ENCODE measurements around the gene ITM2B. TPM values are rescaled to one million over a fixed set of nuclear protein-coding genes. Genes with fewer than 3 reads are reported as not detected.

Gene ITM2B
- total and polyA plus RNA-seq, 10 of the 15 experiments (the other 5 are each of a cell fraction or from before 2014, with no cell fraction given): 2.5 to 18.1 (median 4.9) TPM

DNA sequence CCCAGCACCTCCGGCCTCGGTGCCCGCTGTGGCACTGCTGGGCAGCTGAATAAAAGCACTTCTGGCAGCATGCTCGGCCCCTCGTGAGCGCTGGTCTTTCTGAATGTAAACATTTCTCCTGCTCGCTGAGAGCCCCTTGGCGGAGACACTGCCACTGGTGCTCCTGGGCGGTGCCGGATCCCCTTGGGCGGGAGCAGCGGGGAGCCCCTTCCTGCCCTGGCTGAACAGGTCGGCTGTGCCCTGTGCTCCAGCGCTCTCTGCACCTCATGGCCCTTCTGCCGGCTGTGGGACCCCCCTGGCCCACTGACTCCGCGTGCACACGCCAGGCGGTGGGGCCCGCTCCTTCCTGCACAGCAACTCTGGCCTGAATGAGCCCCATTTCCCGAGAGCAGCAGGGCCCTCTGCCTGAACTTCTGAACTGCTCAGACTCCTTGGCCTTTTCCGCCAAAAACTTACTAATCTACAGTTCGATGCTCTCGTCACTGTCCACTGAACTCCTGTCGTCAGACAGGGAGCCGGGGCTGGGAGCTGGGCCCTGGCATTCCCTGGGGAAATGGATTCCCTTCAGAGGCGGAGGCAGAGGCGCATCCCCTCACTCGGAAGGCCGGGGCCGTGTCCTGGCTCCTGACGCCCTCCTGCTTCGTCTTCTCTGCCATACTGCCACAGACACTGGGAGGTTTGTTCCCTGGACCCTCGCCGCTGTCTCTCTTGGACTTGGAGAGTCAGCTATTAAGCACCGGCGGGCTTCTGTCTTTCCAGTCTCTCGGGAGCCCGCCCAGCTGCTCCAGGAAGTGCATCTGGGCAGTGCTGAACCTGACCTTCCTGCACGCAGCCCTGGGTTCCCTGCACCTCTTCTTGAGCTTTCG lies 84.7 kb downstream of the ITM2B start:
- ATAC-seq (peak; percentile 18), DNase-seq (ENCODE audit: low read depth, low spot score) (no peak), FAIRE-seq (no peak)
- in situ Hi-C loops (cut with MboI) (no loop called here), intact Hi-C loops (cut with micrococcal nuclease; ENCODE audit: unreplicated experiment) (no loop called here)
- no peaks in the 10 kb centered on the region; the same call in 1 of the 2 replicates for H3K79me2 ChIP-seq (ENCODE audit: control insufficient read depth, insufficient read depth, low read length)
- H3K27ac ChIP-seq (ENCODE audit: control insufficient read depth, insufficient read depth): no peak overlapping the region
- ChIA-PET POLR2A (no interaction called here), CTCF (interaction anchor here (1.3 kb wide), 1 partner anchor 16 kb away, joined by 3 read pairs; no protein-coding TSS in a partner anchor), RAD21 (ENCODE audit: unreplicated experiment) (no interaction called here), SMC1A (ENCODE audit: uncharacterized antibody, unreplicated experiment) (no interaction called here)
- no peaks in the 10 kb centered on the region for H3K4me1 ChIP-seq (ENCODE audit: control insufficient read depth, insufficient read depth, low read length)
- H3K27me3 ChIP-seq (replicated peaks in 1 of 2; ENCODE audit: control insufficient read depth in 2 of 2, insufficient read depth in 2 of 2, low read length in 1 of 2): peaks cover 0 to 2% of the 10 kb centered on the region in 2 experiments; a peak in 1 of 4 replicates
- H3K9ac ChIP-seq (ENCODE audit: control insufficient read depth, insufficient read depth, low read length): no peak overlapping the region
- no peak for TF ChIP-seq GATAD2B (conservative IDR thresholded peaks at IDR 0.05; ENCODE audit: low read depth)
- TF ChIP-seq POLR2A (IDR thresholded peaks at IDR 0.05; ENCODE audit: low read depth, low read length): peak; percentile 32; the same call in 1 of the 2 replicates
- no TSS peak for BruUV-seq (replicated peaks)
- no peak overlapping the region for H3K4me2 ChIP-seq (ENCODE audit: control insufficient read depth, insufficient read depth)
- H2AFZ ChIP-seq (ENCODE audit: control insufficient read depth, low read depth, low read length): no peak overlapping the region
- peaks cover 34% of the 10 kb centered on the region; the same call in 2 of the 3 replicates for H3K9me3 ChIP-seq (replicated peaks; ENCODE audit: control insufficient read depth, insufficient read depth, low read length)
- no peak overlapping the region for H3K4me3 ChIP-seq
- WGBS (ENCODE audit: insufficient coverage, insufficient replicate concordance, low lambda C conversion rate, missing lambda C conversion rate): 83% methylated on average over 41 of the region's 41 CpGs
- H4K20me1 ChIP-seq (ENCODE audit: control insufficient read depth, insufficient read depth): no peaks in the 10 kb centered on the region
- peaks cover 0 to 27% of the 10 kb centered on the region in 2 experiments; a peak in 3 of 4 replicates for H3K36me3 ChIP-seq (ENCODE audit: control insufficient read depth in 2 of 2, insufficient read depth in 2 of 2, low read length in 1 of 2)

- WGBS (ENCODE audit: insufficient coverage, insufficient replicate concordance, low lambda C conversion rate, missing lambda C conversion rate): 72% methylated on average over 25 of the region's 28 CpGs
- no peak overlapping the region for H3K4me3 ChIP-seq
- POLR2A ChIA-PET: no interaction called here
- CTCF ChIA-PET: interaction anchor here (1.3 kb wide), 1 partner anchor 15 kb away, joined by 3 read pairs; no protein-coding TSS in a partner anchor
- no peak overlapping the region for H2AFZ ChIP-seq (ENCODE audit: control insufficient read depth, low read depth, low read length)
- RAD21 ChIA-PET (ENCODE audit: unreplicated experiment): interaction anchor here (0.6 kb wide), 1 partner anchor 589 kb away, joined by 3 read pairs; no protein-coding TSS in a partner anchor
- peak overlapping the region; percentile 60; the same call in 1 of the 2 replicates for H3K4me2 ChIP-seq (ENCODE audit: control insufficient read depth, insufficient read depth)
- no peak for DNase-seq (ENCODE audit: low read depth, low spot score)
- ATAC-seq: no peak
- no peaks in the 10 kb centered on the region for H4K20me1 ChIP-seq (ENCODE audit: control insufficient read depth, insufficient read depth)
- FAIRE-seq: no peak
- in situ Hi-C loops (cut with MboI): no loop called here
- no peaks in the 10 kb centered on the region for H3K4me1 ChIP-seq (ENCODE audit: control insufficient read depth, insufficient read depth, low read length)
- H3K36me3 ChIP-seq (ENCODE audit: control insufficient read depth in 2 of 2, insufficient read depth in 2 of 2, low read length in 1 of 2): peaks cover 0 to 27% of the 10 kb centered on the region in 2 experiments; a peak in 3 of 4 replicates
- no TSS peak for BruUV-seq (replicated peaks)
- H3K9ac ChIP-seq (ENCODE audit: control insufficient read depth, insufficient read depth, low read length): no peak overlapping the region
- H3K27ac ChIP-seq (ENCODE audit: control insufficient read depth, insufficient read depth): no peak overlapping the region
- peaks cover 34% of the 10 kb centered on the region; the same call in 2 of the 3 replicates for H3K9me3 ChIP-seq (replicated peaks; ENCODE audit: control insufficient read depth, insufficient read depth, low read length)
- no peaks in the 10 kb centered on the region; the same call in 1 of the 2 replicates for H3K79me2 ChIP-seq (ENCODE audit: control insufficient read depth, insufficient read depth, low read length)
- SMC1A ChIA-PET (ENCODE audit: uncharacterized antibody, unreplicated experiment): no interaction called here
- H3K27me3 ChIP-seq (replicated peaks in 1 of 2; ENCODE audit: control insufficient read depth in 2 of 2, insufficient read depth in 2 of 2, low read length in 1 of 2): peaks cover 0 to 2% of the 10 kb centered on the region in 2 experiments; a peak in 1 of 4 replicates
- intact Hi-C loops (cut with micrococcal nuclease; ENCODE audit: unreplicated experiment): no loop called here
- TF ChIP-seq CTCF (IDR thresholded peaks at IDR 0.05 in 2 of 3, conservative IDR thresholded peaks at IDR 0.05 in 1 of 3; ENCODE audit: control insufficient read depth in 2 of 3, extremely low read depth in 1 of 3, insufficient read depth in 1 of 3, low read depth in 3 of 3, low read length in 3 of 3): no peak
- TF ChIP-seq, protein P1, sequence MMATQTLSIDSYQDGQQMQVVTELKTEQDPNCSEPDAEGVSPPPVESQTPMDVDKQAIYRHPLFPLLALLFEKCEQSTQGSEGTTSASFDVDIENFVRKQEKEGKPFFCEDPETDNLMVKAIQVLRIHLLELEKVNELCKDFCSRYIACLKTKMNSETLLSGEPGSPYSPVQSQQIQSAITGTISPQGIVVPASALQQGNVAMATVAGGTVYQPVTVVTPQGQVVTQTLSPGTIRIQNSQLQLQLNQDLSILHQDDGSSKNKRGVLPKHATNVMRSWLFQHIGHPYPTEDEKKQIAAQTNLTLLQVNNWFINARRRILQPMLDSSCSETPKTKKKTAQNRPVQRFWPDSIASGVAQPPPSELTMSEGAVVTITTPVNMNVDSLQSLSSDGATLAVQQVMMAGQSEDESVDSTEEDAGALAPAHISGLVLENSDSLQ (IDR thresholded peaks at IDR 0.05): no peak
- TF ChIP-seq KLF5 (IDR thresholded peaks at IDR 0.05; ENCODE audit: partially characterized antibody): no peak
- no peak for TF ChIP-seq SMC3 (IDR thresholded peaks at IDR 0.05; ENCODE audit: borderline replicate concordance, low read length)
- TF ChIP-seq, protein P2, sequence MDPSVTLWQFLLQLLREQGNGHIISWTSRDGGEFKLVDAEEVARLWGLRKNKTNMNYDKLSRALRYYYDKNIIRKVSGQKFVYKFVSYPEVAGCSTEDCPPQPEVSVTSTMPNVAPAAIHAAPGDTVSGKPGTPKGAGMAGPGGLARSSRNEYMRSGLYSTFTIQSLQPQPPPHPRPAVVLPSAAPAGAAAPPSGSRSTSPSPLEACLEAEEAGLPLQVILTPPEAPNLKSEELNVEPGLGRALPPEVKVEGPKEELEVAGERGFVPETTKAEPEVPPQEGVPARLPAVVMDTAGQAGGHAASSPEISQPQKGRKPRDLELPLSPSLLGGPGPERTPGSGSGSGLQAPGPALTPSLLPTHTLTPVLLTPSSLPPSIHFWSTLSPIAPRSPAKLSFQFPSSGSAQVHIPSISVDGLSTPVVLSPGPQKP (IDR thresholded peaks at IDR 0.05; ENCODE audit: low read depth, low read length): no peak
- TF ChIP-seq ZNF24 (IDR thresholded peaks at IDR 0.05): no peak
- TF ChIP-seq MEF2B (IDR thresholded peaks at IDR 0.05; ENCODE audit: partially characterized antibody, poor library complexity, severe bottlenecking): no peak
- TF ChIP-seq POU2F2 (IDR thresholded peaks at IDR 0.05; ENCODE audit: borderline replicate concordance, low read depth, low read length): no peak
- TF ChIP-seq HDGF (IDR thresholded peaks at IDR 0.05): no peak
- no peak for TF ChIP-seq SMAD5 (IDR thresholded peaks at IDR 0.05; ENCODE audit: low read depth)
Measured at GRCh38 chr13:48318377-48318811, 85.4 kb downstream of the ITM2B start.

All from GM12878 (cell line).